GM13977 (cell line): ENCODE results near the gene RPS26.

Experiments used
- DNase-seq: peaks from one replicate; pipeline ENCODE4 v3.0.0; 2012; ENCODE audit warnings: low spot score
- CTCF ChIP-seq: IDR thresholded peaks from 2 replicates; pipeline ENCODE4 v1.5.1; 2012; ENCODE audit warnings: mild to moderate bottlenecking, control low read depth; ENCODE audit not compliant: insufficient read depth; ENCODE audit errors: extremely low read depth, missing control alignments
- in situ Hi-C: fragments of 300-500 bp; cut with MboI; formaldehyde crosslinking; loops from one replicate; pipeline ENCODE4 v1.12.0; 2022; ENCODE audit warnings: low sequenced_read_pairs, low pct_unique_long_range_greater_than_20kb, mixed read lengths, inconsistent platforms; ENCODE audit not compliant: unreplicated experiment

The RPS26 gene

GRCh38 chr12:56028511-56029165 is 13.1 kb upstream of the RPS26 start:
- in situ Hi-C loops, result loop anchor here (25.0 kb wide), 1 partner anchor 291 kb away; the partner anchor contains the start of genes CD63 and GDF11
- no peak for DNase-seq
- TF ChIP-seq CTCF, result no peak

GRCh38 chr12:56029166-56029519 is 12.6 kb upstream of the RPS26 start:
- in situ Hi-C loops, result loop anchor here (25.0 kb wide), 1 partner anchor 292 kb away; the partner anchor contains the start of genes CD63 and GDF11
- no peak for DNase-seq
- TF ChIP-seq CTCF, result no peak

- in situ Hi-C loops, result loop anchor here (25.0 kb wide), 1 partner anchor 292 kb away; the partner anchor contains the start of genes CD63 and GDF11
- TF ChIP-seq CTCF, result peak; percentile 67
- DNase-seq, result peak; percentile 71
Observed at GRCh38 chr12:56029666-56030293, 11.9 kb upstream of the RPS26 start.

GRCh38 chr12:56031987-56032386 is 9.7 kb upstream of the RPS26 start:
- in situ Hi-C loops, result loop anchor here (25.0 kb wide), 1 partner anchor 295 kb away; the partner anchor contains the start of genes CD63 and GDF11

GRCh38 chr12:56034586-56035332 is 7.0 kb upstream of the RPS26 start:
- TF ChIP-seq CTCF, result no peak
- in situ Hi-C loops, result loop anchor here (5.0 to 25.0 kb wide), 2 partner anchors 32 to 297 kb away; partner anchors contain the start of genes CD63 and GDF11
- DNase-seq, result no peak

More at GRCh38 chr12:56031987-56032386, 9.7 kb upstream of the RPS26 start:
- no peak for TF ChIP-seq CTCF
- no peak for DNase-seq

GRCh38 chr12:56037161-56037560 is 4.6 kb upstream of the RPS26 start:
- no peak for DNase-seq
- in situ Hi-C loops, result loop anchor here (5.0 to 25.0 kb wide), 2 partner anchors 35 to 300 kb away; partner anchors contain the start of genes CD63 and GDF11
- TF ChIP-seq CTCF, result no peak
